ENCODE measurements around the gene NMNAT2. TPM values are rescaled to one million over a fixed set of nuclear protein-coding genes. Genes with fewer than 3 reads are reported as not detected.

NMNAT2 gene
- total RNA-seq, 1 experiment from 2014 or later = not detected

DNA sequence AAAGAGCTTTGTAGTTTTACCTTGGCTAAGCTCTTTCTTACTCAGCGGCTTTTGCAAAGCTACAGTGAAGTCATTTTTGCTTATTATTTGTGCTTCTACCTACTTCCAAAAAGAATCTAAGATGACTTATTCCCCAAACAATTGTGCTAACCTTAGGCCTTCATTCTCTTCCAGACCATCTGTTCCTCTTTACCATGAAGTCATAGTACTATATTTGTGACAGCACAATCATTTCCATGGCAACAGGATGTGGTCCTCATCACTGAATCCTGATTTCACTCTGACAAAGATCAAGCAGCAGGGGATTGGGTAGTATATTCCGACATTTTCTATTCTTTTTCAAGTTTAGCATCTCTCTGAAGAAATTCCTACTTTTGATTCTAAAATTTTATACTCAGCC, 24.8 kb upstream of the NMNAT2 start:
- Histone ChIP-seq H4K20me1 (ENCODE audit: insufficient read depth) (no peaks in the 10 kb centered on the region), H3K4me3 (replicated peaks in 1 of 2; ENCODE audit: low read depth in 1 of 2, low read length in 2 of 2) (no peak overlapping the region), H2AFZ (ENCODE audit: low read depth, low read length, poor library complexity, severe bottlenecking) (no peak overlapping the region), H3K9me3 (ENCODE audit: control insufficient read depth in 1 of 2, insufficient read depth in 1 of 2, low read depth in 1 of 2, low read length in 2 of 2) (no peaks in the 10 kb centered on the region), H3K9me2 (ENCODE audit: insufficient read depth) (no peaks in the 10 kb centered on the region), H3K4me2 (ENCODE audit: low read length) (no peak overlapping the region), H3K79me2 (ENCODE audit: insufficient read depth, low read length) (no peaks in the 10 kb centered on the region), H3K36me3 (ENCODE audit: control insufficient read depth in 1 of 2, insufficient read depth in 2 of 2, low read length in 2 of 2) (no peaks in the 10 kb centered on the region), H3K4me1 (ENCODE audit: control insufficient read depth in 1 of 2, insufficient read depth in 2 of 2, low read length in 2 of 2) (no peaks in the 10 kb centered on the region), H3K27ac (ENCODE audit: low read depth, low read length) (no peak overlapping the region), H3K9ac (ENCODE audit: low read length) (no peak overlapping the region), H3K27me3 (ENCODE audit: insufficient read depth, low read length) (no peaks in the 10 kb centered on the region)
- DNase-seq (ENCODE audit: low read depth, low spot score) (no peak), ATAC-seq (no peak)
- POLR2A ChIA-PET = no interaction called here
- no TSS peak for BruUV-seq (replicated peaks)
- RAD21 ChIA-PET (ENCODE audit: low non-redundant PET in 1 of 2, low total read pairs in 2 of 2, uncharacterized antibody in 2 of 2, unreplicated experiment in 2 of 2) = no interaction called here
- intact Hi-C loops (cut with micrococcal nuclease) = no loop called here
- TF ChIP-seq EZH2 (IDR thresholded peaks at IDR 0.05) (no peak), ZNF274 (IDR thresholded peaks at IDR 0.05; ENCODE audit: low read depth, low read length) (no peak), TCF7L2 (IDR thresholded peaks at IDR 0.05; ENCODE audit: borderline replicate concordance, extremely low read depth, insufficient read depth, insufficient read length) (no peak), POLR2AphosphoS5 (IDR thresholded peaks at IDR 0.05; ENCODE audit: low read depth, low read length) (no peak), SRF (IDR thresholded peaks at IDR 0.05; ENCODE audit: low read depth) (no peak), ZFX (IDR thresholded peaks at IDR 0.05) (no peak), CEBPB (IDR thresholded peaks at IDR 0.05; ENCODE audit: low read depth) (no peak), SP1 (IDR thresholded peaks at IDR 0.05; ENCODE audit: low read depth) (no peak), EGR1 (IDR thresholded peaks at IDR 0.05; ENCODE audit: low read depth) (no peak)
- TF ChIP-seq, protein P1, sequence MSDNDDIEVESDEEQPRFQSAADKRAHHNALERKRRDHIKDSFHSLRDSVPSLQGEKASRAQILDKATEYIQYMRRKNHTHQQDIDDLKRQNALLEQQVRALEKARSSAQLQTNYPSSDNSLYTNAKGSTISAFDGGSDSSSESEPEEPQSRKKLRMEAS (IDR thresholded peaks at IDR 0.05) = no peak
- TF ChIP-seq, protein P2, sequence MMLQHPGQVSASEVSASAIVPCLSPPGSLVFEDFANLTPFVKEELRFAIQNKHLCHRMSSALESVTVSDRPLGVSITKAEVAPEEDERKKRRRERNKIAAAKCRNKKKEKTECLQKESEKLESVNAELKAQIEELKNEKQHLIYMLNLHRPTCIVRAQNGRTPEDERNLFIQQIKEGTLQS (IDR thresholded peaks at IDR 0.05) = no peak
- TF ChIP-seq, protein P3, sequence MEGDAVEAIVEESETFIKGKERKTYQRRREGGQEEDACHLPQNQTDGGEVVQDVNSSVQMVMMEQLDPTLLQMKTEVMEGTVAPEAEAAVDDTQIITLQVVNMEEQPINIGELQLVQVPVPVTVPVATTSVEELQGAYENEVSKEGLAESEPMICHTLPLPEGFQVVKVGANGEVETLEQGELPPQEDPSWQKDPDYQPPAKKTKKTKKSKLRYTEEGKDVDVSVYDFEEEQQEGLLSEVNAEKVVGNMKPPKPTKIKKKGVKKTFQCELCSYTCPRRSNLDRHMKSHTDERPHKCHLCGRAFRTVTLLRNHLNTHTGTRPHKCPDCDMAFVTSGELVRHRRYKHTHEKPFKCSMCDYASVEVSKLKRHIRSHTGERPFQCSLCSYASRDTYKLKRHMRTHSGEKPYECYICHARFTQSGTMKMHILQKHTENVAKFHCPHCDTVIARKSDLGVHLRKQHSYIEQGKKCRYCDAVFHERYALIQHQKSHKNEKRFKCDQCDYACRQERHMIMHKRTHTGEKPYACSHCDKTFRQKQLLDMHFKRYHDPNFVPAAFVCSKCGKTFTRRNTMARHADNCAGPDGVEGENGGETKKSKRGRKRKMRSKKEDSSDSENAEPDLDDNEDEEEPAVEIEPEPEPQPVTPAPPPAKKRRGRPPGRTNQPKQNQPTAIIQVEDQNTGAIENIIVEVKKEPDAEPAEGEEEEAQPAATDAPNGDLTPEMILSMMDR (IDR thresholded peaks at IDR 0.05 in 2 of 3, conservative IDR thresholded peaks at IDR 0.05 in 1 of 3; ENCODE audit: borderline replicate concordance in 1 of 3, insufficient read depth in 1 of 3, low read depth in 2 of 3, low read length in 2 of 3) = no peak
- TF ChIP-seq, protein P4, sequence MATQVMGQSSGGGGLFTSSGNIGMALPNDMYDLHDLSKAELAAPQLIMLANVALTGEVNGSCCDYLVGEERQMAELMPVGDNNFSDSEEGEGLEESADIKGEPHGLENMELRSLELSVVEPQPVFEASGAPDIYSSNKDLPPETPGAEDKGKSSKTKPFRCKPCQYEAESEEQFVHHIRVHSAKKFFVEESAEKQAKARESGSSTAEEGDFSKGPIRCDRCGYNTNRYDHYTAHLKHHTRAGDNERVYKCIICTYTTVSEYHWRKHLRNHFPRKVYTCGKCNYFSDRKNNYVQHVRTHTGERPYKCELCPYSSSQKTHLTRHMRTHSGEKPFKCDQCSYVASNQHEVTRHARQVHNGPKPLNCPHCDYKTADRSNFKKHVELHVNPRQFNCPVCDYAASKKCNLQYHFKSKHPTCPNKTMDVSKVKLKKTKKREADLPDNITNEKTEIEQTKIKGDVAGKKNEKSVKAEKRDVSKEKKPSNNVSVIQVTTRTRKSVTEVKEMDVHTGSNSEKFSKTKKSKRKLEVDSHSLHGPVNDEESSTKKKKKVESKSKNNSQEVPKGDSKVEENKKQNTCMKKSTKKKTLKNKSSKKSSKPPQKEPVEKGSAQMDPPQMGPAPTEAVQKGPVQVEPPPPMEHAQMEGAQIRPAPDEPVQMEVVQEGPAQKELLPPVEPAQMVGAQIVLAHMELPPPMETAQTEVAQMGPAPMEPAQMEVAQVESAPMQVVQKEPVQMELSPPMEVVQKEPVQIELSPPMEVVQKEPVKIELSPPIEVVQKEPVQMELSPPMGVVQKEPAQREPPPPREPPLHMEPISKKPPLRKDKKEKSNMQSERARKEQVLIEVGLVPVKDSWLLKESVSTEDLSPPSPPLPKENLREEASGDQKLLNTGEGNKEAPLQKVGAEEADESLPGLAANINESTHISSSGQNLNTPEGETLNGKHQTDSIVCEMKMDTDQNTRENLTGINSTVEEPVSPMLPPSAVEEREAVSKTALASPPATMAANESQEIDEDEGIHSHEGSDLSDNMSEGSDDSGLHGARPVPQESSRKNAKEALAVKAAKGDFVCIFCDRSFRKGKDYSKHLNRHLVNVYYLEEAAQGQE (IDR thresholded peaks at IDR 0.05; ENCODE audit: low read depth) = no peak
- TF ChIP-seq, protein P5, sequence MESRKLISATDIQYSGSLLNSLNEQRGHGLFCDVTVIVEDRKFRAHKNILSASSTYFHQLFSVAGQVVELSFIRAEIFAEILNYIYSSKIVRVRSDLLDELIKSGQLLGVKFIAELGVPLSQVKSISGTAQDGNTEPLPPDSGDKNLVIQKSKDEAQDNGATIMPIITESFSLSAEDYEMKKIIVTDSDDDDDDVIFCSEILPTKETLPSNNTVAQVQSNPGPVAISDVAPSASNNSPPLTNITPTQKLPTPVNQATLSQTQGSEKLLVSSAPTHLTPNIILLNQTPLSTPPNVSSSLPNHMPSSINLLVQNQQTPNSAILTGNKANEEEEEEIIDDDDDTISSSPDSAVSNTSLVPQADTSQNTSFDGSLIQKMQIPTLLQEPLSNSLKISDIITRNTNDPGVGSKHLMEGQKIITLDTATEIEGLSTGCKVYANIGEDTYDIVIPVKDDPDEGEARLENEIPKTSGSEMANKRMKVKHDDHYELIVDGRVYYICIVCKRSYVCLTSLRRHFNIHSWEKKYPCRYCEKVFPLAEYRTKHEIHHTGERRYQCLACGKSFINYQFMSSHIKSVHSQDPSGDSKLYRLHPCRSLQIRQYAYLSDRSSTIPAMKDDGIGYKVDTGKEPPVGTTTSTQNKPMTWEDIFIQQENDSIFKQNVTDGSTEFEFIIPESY (IDR thresholded peaks at IDR 0.05; ENCODE audit: extremely low read depth, insufficient replicate concordance, low read length) = no peak
- CTCF ChIA-PET = no interaction called here

Measured in HCT116 (cell line).